OCI-LY1 (cell line): Measurements from ENCODE around the gene CHN2.

Source experiments
- CTCF ChIP-seq: fragments of 200-600 bp; sonication (generic), shearing (Covaris generic); IDR thresholded peaks from 2 replicates; pipeline ENCODE4 v1.5.1; 2017; ENCODE audit warnings: mild to moderate bottlenecking, antibody characterized with exemption, low read length, moderate library complexity, mixed read lengths
- EZH2 ChIP-seq: fragments of 200-600 bp; sonication (generic), shearing (Covaris generic); IDR thresholded peaks from 2 replicates; pipeline ENCODE4 v1.8.0; 2017; ENCODE audit warnings: borderline replicate concordance, mixed run types, mild to moderate bottlenecking, antibody characterized with exemption, low read length, moderate library complexity, mixed read lengths

DNA sequence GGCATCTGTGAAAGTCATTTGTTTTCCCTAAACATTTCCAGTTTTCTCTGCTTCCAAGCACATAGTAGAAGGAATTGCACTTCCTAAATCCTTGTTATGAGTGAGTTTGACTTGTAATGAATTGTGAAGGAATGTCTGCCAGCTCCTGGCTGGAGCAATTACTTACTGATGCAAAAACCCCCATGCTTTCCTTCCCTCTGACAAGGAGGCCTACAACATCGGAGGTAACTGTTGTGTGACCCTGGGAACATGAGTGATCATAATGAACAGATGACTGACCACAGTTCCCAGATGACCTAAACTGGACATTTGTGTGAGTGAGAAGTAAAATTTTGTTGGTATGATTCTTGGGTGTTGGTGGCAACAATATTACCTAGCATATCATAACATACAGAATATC lies 26.9 kb upstream of the CHN2 start:
- TF ChIP-seq CTCF (no peak), EZH2 (no peak)
